Stimulated activated CD8-positive, alpha-beta memory T cell treated with anti-CD3 and anti-CD28 coated beads, Interleukin-7, amount 100 ng/mL, for 24 hours (primary cell): ENCODE measurements around the gene LTBP2.

ENCODE experiments used
- DNase-seq: peaks from one replicate; pipeline ENCODE4 v3.0.0-alpha.2; 2020; ENCODE audit warnings: low read depth

LTBP2 gene

DNA sequence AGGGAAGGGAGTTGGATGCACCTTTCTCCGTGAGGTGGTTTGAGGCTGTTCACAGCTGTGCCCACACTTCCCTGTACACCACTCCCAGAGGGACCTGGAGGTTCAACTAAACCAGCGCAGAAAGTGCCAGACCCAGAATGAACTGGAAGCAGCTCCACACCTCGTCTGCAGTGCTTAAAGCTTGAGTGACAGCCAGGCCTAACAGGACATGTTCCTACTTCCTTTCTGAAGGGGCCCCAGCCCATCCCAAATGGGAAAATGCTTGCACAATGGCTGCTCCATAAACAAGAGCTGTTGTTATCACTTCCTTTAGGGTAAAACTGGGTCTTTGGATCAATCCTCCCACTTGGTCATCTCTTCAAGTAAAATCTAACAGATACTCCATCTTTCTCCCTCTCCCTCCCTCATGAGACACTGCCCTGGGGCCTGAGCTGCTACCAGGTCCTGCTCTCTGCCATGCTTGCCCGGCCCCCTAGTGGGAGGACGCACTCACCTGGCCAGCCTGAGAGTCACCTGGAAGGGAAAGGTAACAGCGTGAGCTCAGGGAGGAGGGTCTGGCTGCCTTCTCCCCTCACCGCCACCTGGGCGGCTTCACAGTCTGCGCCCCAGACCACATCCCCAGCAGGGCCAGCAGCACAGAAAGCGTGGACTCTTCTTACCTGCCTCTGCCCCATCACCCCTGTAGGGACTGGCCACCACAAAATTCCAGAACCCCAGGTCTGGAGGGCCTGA, 85.0 kb downstream of the LTBP2 start:
- no peak for DNase-seq

DNA sequence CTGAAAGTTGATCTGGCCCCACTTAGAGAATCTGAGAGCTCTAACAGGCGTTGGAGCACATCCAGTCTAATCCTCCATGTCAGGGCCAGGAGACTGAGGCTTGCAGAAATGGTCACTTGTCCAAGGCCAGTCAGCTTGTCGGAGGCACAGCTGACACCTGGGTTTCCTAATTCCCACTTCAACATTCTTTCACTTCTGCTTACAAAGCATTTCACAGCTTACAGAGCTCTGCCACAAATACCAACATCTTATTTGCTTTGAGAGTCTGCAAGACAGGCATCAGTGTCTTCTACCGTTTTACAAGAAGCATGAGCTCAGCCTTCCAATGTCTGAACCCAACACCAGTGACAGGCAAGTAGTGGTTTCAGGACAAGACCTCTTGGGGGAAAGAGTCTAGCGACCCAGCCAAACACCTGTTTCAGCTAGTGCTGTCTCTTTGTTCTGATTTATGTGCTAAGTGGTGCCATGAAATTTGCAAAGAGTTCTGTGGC, 86.6 kb downstream of the LTBP2 start:
- no peak for DNase-seq

DNA sequence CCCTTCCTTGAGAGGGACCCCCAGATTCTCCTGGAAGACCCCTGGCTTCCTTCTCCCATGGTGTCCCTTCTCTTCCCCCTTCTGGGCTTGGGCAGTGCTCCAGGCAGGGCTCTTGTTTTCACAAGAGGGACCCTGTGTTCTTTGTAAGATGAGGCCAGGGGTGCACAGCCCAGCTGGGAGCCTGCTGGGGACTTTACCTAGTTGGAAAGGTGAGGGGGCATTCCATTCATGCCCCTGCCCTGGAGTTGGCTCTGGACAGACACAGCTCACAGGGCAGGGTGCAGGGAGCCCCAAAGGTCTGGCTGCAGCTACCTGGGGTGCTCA, 87.3 kb downstream of the LTBP2 start:
- DNase-seq, result no peak

DNA sequence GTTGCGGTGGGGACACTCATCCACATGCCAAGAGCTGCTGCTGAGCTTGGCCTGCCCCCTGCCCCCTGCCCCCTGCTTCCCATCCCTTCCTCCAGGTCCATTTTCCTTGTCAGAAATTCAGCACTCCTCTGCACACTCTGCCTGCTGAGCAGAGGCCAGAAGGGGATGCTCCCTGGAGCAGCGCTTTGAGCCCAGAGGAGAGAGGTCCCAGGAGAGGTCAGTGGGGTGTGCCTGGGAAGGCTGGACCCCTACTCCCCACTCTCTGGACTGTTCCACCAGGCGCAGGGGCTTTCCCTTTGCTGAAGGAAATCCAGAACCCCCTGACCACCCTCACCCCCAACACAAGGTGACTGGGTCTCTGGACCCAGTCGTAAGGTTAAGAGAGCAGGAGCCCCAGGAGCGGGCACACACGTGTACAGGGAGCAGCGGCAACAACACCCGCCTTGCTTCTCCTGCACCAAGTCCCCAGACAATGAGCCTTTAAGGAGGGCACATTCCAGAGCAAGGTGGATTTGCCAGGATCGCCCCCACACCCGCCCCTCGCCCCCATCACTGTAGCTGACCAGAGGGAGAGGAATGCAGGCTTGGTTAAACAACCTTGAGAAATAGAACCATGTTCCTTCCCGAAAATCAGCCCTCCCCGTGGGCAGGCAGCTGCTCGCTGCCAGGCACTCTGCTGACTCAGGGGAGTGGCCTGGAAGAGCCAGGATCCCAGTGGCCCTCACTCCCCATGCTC, 87.8 kb downstream of the LTBP2 start:
- DNase-seq, result no peak

DNA sequence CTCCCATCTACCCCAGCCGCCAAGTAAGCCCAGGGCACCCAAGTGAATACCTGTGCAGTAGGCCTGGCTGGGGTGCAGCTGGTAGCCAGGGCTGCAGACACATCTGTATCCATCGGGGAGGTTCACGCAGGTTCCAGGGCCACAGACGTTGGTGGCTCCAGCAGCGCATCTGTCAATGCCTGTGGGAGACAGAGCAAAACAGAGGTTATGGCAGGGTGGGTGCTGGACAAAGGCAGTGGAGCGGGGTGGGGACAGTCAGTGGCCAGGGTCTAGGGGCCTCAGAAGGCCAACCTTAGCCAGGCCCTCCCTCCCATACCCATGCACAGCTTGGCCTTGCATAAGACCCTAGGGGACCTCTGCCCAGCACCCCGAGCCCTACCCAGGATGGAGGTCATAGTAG, 89.3 kb downstream of the LTBP2 start:
- DNase-seq, result no peak

DNA sequence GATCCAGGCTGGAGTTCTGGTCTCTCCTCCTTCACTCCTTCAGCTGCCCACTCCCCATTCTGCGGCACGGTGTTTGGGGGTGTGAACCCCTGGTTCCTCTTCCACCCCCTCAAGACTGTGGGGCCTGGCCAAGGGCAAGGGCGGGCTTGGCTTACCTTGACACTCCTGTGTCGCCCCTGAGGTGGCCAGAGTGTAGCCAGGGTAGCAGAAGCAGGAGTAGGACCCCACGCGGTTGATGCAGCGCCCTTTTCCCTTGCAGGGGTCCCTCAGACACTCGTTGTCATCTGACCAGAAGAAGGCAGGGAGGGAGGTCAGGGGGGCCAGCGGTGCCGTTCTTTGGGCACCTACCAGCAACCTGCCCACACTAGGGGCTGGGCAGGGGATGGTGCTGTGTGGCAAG, 90.3 kb downstream of the LTBP2 start:
- no peak for DNase-seq

DNA sequence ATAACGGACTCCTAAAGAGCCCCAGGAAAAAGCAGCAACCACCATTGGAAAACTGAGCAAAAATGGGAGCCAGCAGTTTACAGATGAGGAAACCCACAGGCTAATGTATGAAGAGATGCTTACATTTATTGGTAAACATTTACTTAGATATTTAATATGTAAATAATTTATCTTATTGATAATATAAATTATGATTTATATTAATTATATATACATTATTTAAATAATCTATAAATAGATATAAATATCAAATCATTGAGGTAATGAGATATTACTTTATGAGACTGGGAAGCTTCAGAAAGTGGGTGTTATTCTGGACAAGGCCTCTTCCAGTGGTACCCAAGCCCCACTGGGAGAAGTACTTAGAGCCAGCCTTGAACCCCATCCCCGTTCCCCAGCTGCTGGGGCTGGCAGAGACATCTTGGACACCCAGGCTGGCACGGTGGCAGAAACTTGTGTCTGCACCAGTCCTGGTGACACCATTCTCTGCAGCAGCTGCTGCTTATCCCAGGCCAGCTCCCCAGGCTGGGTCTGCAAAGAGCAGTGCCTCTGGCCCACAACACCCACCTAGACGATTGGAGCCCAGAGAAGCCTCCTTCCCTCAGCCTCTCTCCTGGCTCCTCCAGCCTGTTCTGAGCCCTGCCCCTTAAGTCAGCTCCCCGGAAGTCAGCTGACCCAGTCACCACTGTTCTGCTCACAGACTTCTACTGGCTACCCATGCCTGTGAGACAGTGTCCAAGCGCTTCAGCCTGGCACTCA, 92.5 kb downstream of the LTBP2 start:
- no peak for DNase-seq

DNA sequence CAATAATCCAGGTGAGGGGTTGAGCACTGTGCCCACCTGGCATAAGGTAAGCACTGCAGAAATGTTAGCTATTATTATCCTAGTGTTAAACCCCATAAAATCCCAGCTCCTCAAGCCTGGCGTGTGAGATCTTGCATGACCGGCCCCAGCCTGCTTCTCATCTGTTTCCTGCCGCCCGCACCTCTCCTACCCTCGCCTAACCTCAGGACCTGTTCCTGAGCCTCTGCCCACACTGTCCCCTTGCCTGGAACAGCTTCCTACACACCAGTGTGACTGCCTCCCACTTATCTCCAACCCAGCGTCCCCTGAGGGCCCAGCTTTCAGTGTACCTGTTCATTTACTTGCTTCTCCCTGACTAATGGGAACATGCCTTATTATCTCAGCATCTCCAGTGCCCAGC, 93.8 kb downstream of the LTBP2 start:
- no peak for DNase-seq

DNA sequence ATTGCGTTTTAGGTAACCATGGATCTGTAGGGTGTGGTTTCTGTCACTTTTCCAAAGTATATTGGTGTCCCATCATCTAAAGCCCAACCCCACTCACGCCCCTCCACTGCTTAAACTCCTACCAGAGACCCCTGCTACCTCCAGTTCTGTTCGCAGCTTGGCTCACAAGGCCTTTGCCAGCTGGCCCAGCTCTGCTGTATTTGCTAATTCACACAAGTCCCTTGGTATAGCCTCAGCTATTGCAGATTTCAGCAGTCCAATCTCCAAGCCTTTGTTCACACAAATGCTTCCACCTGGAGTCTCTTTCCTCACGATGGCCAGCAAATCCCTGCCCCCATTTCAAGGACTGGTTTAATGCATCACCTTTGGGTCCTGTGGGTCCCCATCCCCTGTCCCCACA, 94.3 kb downstream of the LTBP2 start:
- DNase-seq, result no peak

DNA sequence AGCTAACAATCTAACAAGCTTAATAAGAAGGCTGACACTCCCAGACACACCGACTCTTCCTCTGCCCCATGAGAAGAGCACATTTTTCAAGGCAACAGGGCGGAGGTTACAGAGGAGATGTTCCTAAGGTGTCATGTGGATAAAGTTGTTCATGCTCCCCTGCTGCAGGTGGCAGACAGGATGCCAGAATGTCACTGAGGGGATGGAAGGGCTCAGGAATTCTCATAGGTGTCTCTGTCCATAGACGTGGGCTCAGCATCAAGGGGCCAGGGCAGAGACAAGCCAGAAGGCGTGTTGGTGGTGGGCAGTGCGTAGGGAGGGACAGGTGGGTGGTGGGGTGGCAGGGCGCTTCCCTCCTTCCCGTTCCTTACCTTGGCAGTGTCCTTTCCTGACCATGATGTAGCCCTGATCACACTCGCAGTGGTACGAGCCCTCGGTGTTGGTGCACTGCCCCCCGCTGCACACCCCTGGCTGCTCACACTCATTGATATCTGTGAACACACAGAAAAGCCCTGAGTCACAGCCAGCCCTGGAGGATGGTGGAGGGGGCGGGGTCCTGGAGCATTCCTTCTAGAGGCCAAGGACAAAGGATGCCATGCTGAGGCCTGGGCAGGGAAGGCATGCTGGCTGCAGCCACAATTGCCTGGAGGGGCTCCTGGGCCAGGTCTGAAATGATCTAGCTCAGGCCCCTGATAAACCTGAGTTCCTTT, 95.4 kb downstream of the LTBP2 start:
- no peak for DNase-seq

DNA sequence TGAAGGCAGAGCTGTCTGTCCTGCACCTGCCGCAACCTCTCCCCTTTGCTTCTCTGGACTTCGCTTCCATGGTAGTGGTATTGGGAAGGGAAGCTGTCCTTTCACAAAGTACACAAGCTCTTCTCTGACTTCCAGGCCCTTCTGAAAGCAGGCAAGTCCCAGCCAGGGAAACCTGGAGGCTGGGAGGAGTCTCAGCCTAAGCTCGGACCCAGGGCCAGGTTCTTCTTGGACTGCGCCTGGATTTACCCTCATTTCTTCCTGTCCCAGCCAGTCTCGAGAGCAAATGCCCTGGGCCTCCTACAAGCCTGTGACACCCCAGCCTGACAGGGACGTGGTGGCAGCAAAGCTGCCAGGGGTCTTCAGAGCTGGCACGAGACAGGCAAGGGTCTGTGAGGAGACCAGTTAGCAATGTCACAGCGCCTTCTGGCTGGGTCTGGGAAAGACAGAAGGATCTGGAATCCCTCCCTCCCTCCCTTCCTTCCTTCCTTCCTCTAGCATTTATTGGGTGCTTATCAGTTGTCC, 96.1 kb downstream of the LTBP2 start:
- no peak for DNase-seq

DNA sequence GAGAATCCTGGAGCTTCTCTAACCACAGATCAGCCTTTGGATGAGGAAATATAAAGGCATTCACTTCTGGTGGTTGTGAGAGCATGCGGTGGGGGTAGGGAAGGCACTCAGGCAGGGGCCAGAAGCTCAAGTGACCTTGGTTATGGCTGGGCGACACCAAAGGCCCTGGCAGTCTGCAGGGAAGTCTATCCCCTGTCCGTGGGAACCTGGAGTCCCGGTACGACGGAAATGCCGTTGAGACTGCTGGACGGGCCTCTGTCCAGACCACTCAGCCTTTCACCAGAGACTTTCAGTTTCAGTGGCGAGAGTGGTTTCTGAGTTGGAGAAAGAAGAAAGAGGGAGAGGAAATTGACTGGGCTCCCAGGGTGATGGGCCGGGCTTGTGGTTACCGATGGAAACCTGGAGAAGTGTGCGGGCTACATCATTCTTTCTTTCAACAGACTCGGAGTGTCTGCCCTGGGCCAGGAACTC, 97.5 kb downstream of the LTBP2 start:
- DNase-seq, result no peak

DNA sequence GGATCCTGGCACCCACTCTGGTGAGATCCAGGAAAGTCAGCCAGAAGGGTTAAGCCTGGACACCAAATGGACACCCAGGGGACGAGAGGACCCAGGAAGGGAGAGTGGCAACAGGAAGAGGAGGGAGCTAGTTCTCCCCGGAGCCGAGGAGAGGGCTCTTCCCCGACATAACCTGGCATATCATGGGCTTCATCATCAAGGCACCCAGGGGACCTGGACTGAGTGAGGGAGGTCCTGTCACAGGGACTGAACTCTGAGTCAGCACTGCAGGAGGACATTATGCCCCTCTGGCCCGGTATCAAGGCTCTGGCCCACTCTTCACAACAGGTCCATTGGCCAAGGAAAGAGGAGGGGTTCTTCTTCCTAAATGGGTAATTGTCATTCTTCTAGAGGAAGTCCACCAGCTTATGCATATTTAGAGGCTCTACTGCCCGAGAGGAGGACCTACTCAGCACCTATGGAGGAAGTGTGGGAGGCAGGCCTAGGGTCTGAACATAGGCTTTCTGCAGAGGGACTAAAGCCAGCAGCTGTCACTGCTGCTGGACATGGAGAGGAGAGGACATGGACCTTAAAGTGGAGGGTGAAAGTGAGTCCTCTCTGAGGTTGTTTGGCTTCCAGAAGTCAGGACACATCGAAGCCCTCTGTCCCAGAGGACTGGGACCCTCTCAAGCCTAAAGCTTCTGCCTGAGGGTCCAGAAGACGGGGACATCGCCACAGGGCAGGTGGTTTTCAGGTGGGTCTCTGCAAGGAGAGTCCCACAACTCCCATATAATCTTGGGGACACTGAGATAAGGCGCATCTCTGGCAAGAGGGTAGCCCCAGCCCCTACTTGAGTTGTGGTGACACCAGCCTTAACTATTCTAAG, 99.8 kb downstream of the LTBP2 start:
- no peak for DNase-seq

DNA sequence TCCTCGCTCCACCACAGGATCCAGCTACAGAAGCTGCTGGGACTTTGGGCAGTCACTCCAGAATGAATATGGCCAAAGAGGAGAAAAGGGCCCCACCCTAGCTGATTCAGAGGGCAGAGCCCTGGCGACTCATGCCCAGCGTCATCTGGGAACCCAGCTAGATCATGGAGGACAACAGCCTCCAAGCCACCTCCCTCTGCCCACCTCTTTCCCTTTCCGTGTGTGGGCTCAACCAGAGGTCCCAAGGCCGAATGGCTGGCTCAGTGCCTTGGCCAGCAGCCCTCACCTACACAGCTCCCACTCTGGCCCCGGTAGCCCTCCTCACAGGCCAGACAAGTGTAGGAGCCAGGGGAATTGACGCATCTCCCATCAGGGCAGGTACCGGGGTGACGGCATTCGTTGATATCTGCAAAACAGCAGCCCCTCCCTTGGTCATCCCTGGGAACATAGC, 101.1 kb downstream of the LTBP2 start:
- DNase-seq, result no peak

DNA sequence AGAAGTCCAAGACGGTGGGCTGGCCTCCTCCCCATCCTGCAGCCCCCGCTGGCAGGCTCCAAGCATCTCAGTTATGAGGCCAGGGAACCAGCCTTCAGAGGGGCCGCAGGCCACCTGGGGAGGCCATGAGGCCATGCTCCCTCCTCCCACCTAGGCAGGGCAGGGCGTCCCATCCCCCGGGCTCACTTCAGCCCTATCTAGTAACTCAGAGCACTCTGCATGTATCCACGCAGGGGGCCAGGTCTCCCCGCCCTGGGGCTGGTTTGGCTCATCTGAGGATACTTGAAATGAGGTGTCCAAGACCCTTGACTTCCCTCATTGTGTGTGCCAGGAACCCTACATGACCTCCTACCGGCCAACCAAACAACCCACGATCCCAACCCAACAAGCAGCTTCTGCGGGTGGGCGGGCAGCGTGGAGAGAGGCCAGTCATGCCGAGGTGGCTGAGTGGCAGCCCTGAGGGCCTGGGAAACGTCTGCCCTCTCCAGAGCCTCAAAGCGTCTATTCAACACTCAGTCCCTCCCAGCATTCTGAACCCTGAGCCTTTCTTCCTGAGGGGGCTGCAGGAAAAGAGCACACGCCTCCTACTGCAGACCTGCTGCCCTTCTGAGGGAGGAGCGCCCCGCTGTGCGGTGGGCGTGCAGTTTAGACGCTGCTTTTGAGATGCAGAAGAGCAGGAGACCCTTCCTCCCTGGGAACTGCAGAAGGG, 101.7 kb downstream of the LTBP2 start:
- no peak for DNase-seq

DNA sequence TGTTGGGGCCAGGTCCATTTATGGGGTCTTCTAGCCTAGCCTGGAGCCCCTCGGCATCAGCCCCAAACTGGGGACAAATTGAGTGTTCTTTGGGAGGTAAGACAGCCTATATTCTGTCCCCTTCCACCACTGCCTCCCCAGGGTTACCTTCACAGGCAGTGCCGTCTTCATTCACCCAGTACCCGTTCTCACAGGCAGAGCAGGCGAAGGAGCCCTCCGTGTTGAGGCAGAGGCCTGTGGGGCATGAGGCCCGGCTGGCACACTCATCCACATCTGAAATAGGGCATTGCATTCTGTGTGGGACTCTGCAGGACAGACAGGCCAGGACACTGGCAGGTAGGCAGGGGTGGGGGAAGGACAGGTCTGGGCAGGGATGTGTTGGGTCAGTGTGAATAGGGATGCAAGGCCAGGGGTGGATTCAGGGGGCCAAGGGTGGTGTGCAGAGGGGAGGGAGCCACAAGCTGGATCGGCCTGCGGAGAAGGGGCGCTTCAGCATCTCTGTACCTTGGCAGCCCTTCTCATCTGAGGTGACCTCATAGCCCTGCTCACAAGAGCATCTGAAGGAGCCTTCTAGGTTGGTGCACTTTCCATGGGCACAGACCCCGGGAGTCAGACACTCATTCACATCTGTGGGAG, 102.3 kb downstream of the LTBP2 start:
- DNase-seq, result no peak

DNA sequence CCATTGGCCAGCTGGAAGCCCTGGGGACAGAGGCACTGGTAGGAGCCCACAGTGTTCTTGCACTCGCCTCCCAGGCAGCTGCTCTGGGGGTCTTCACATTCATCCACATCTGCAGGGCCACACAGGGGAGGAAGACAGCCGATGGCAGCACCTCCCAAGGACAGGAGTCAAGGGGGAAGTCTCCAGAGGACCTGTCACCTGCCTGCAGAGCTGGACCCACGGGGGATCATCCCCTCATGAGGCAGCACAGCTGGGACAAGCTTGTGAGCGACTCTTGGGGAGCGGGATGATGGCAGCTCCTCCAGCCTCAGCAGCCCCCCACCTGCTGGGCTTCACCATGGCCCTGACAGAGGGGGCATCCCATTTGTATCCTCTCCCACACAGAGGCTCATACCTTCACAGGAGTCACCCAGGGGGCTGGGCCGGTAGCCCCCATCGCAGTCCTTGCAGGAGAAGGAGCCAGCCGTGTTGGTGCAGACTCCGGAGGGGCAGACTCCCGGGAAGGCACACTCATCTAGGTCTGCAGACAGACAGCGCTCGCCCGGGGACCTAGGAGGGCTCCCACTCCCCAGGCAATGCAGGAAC, 103.1 kb downstream of the LTBP2 start:
- DNase-seq, result no peak

DNA sequence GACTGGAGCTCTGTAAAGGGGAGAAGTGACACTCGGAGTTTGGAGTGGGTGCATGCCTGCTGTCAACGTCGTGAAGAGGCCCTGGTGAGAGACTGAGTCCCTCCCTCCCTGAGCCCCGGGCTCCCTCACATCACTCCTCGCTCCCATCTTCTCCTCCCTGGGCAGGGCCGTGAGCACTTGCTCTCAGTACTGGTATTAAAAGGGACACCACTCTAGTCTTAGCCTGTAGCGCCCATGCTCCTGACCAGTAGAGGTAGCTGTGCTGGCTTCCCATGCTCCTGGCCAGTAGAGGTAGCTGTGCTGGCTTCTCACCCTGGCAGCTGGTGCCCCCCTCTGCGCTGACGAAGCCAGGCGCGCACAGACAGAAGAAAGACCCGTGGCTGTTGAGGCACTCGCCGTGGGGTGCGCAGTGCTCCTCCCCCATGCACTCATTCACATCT, 103.7 kb downstream of the LTBP2 start:
- no peak for DNase-seq

DNA sequence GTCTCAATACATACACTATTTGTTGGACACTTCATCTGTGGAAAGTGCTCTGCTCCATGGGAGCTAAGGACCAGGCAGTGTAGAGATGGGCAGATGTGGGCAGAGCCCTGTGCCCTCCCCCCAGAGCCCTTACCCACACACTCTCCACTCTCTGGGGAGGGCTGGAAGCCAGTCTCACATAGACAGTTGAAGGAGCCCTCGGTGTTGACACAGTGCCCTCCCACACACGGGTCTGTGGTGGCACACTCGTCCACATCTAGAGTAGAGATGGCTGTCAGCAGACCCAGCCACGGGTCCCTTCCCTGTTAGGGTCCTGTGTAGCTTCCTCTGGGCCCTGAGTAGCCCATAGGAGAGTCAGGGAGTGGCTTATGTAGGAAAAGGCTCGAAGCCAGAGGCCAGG, 104.2 kb downstream of the LTBP2 start:
- no peak for DNase-seq
